GOT3 (cell line): ENCODE results near the gene FBH1.
"Not testable (repeated sequence)": the region's sequence is repeated elsewhere in the genome, so short reads cannot be mapped to it uniquely, and the experiment has no call there.

Experiments used
- DNase-seq: peaks from one replicate; lab custom pipeline; 2025; ENCODE audit warnings: mixed read lengths; lab: John Stamatoyannopoulos, UW

FBH1 gene

GRCh38 chr10:5889624-5890451 is at the start of gene FBH1, which contains the start of gene ANKRD16:
TSS of gene FBH1 (plus strand) at chr10:5890243. CDS start at chr10:5890346, 103 bp downstream.
TSS of gene ANKRD16 (minus strand) at chr10:5889893. CDS start at chr10:5889354, 539 bp downstream.
- peak; percentile 97 for DNase-seq

GRCh38 chr10:5840314-5841307 is 49.4 kb upstream of the FBH1 start:
- no peak for DNase-seq

- DNase-seq, result no peak
Measured at GRCh38 chr10:5841965-5842364, 48.1 kb upstream of the FBH1 start.

GRCh38 chr10:5843686-5844344 is 46.2 kb upstream of the FBH1 start:
- no peak for DNase-seq

- DNase-seq, result no peak
Measured at GRCh38 chr10:5844345-5845055, 45.5 kb upstream of the FBH1 start.

- DNase-seq, result not testable (repeated sequence)
Measured at GRCh38 chr10:5846667-5847066, 43.4 kb upstream of the FBH1 start.

- DNase-seq, result no peak
Measured at GRCh38 chr10:5854131-5854475, 35.9 kb upstream of the FBH1 start.

- DNase-seq, result no peak
Measured at GRCh38 chr10:5855979-5856700, 33.9 kb upstream of the FBH1 start.

- DNase-seq, result no peak
Measured at GRCh38 chr10:5856701-5857004, 33.4 kb upstream of the FBH1 start.

GRCh38 chr10:5858811-5859210 is 31.2 kb upstream of the FBH1 start:
- no peak for DNase-seq

- DNase-seq, result no peak
Measured at GRCh38 chr10:5860066-5860465, 30.0 kb upstream of the FBH1 start.

- no peak for DNase-seq
Measured at GRCh38 chr10:5862360-5862961, 27.6 kb upstream of the FBH1 start.

- not testable (repeated sequence) for DNase-seq
Measured at GRCh38 chr10:5862981-5863685, 26.9 kb upstream of the FBH1 start.

- not testable (repeated sequence) for DNase-seq
Measured at GRCh38 chr10:5866451-5867081, 23.5 kb upstream of the FBH1 start.

- DNase-seq, result not testable (repeated sequence)
Measured at GRCh38 chr10:5867091-5867615, 22.9 kb upstream of the FBH1 start.

- DNase-seq, result not testable (repeated sequence)
Measured at GRCh38 chr10:5868383-5868782, 21.7 kb upstream of the FBH1 start.

- no peak for DNase-seq
Measured at GRCh38 chr10:5869156-5869555, 20.9 kb upstream of the FBH1 start.

GRCh38 chr10:5871596-5871995 is 18.4 kb upstream of the FBH1 start:
- no peak for DNase-seq

GRCh38 chr10:5873515-5873995 is 16.5 kb upstream of the FBH1 start:
- peak; percentile 23 for DNase-seq
